ENCODE measurements around the gene NFKBIZ. TPM values are rescaled to one million over a fixed set of nuclear protein-coding genes. Genes with fewer than 3 reads are reported as not detected.

NFKBIZ gene
- total RNA-seq, 2 donors from 2014 or later: 26.6 to 28.7 TPM

GRCh38 chr3:101840066-101840465 lies 9.2 kb upstream of the NFKBIZ start:
- no peaks in the 10 kb centered on the region for H3K36me3 ChIP-seq
- H3K4me3 ChIP-seq: no peak overlapping the region
- no peaks in the 10 kb centered on the region for H3K27me3 ChIP-seq
- no peaks in the 10 kb centered on the region for H3K9me3 ChIP-seq
- no peak for TF ChIP-seq CTCF (IDR thresholded peaks at IDR 0.05)
- peaks cover 0 to 6% of the 10 kb centered on the region in 2 donors for H3K4me1 ChIP-seq
- no peak for DNase-seq (ENCODE audit: low spot score)
- no peak overlapping the region for H3K27ac ChIP-seq

DNA sequence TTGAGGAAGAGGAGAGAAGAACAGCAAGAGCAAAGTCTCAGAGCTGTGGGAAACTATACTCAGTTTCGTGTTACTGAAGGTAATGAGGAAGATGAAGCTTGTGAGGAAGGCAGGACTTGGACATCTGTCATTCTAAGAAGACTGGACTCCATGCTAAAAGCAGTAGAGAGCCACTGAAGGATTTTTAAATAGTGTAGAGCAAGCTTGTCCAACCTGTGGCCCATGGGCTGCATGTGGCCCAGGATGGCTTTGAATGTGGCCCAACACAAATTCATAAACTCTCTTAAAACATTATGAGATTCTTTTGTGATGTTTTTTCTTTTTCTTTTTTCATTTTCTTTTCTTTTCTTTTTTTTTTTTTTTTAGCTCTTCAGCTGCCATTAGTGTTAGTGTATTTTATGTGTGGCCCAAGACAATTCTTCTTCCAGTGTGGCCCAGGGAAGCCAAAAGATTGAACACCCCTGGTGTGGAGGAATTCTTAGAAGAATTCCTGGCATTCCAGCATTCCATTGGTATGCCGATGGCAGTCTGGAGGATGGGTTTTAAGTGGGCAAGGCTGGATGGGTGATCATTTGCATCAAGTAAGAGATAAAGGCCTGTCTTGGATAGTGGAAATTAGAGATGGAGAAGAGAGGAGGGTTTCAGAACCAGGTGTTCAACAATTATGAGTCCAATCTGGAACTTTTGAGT lies 6.9 kb upstream of the NFKBIZ start:
- Histone ChIP-seq H3K27me3 (no peaks in the 10 kb centered on the region), H3K36me3 (no peaks in the 10 kb centered on the region), H3K4me3 (no peak overlapping the region), H3K4me1 (no peaks in the 10 kb centered on the region), H3K9me3 (no peaks in the 10 kb centered on the region), H3K27ac (no peak overlapping the region)
- TF ChIP-seq CTCF (IDR thresholded peaks at IDR 0.05): no peak
- DNase-seq (ENCODE audit: low spot score): no peak

- DNase-seq (ENCODE audit: low spot score): no peak
- Histone ChIP-seq H3K9me3 (no peaks in the 10 kb centered on the region), H3K4me1 (no peaks in the 10 kb centered on the region), H3K4me3 (no peak overlapping the region), H3K27me3 (no peaks in the 10 kb centered on the region), H3K27ac (no peak overlapping the region), H3K36me3 (no peaks in the 10 kb centered on the region)
- no peak for TF ChIP-seq CTCF (IDR thresholded peaks at IDR 0.05)
These were observed 6.4 kb upstream of the NFKBIZ start for GRCh38 chr3:101842935-101843330.

GRCh38 chr3:101845425-101845824 lies 3.9 kb upstream of the NFKBIZ start:
- TF ChIP-seq CTCF (IDR thresholded peaks at IDR 0.05): no peak
- no peaks in the 10 kb centered on the region for H3K36me3 ChIP-seq

GRCh38 chr3:101846709-101847108 lies 2.6 kb upstream of the NFKBIZ start:
- H3K27ac ChIP-seq: no peak overlapping the region
- no peak overlapping the region for H3K4me3 ChIP-seq

More at GRCh38 chr3:101845425-101845824, 3.9 kb upstream of the NFKBIZ start:
- no peak overlapping the region for H3K27ac ChIP-seq
- no peak overlapping the region for H3K4me3 ChIP-seq
- no peaks in the 10 kb centered on the region for H3K9me3 ChIP-seq
- DNase-seq (ENCODE audit: low spot score): no peak
- no peaks in the 10 kb centered on the region for H3K27me3 ChIP-seq
- peaks cover 0 to 7% of the 10 kb centered on the region in 2 donors for H3K4me1 ChIP-seq

More at GRCh38 chr3:101846709-101847108, 2.6 kb upstream of the NFKBIZ start:
- H3K4me1 ChIP-seq: peaks cover 0 to 13% of the 10 kb centered on the region in 2 donors
- peaks cover under 1% of the 10 kb centered on the region for H3K36me3 ChIP-seq
- no peak for DNase-seq (ENCODE audit: low spot score)
- no peaks in the 10 kb centered on the region for H3K9me3 ChIP-seq
- no peaks in the 10 kb centered on the region for H3K27me3 ChIP-seq
- TF ChIP-seq CTCF (IDR thresholded peaks at IDR 0.05): no peak

Measured in right atrium auricular region (tissue), 2 donors.